ENCODE results near the gene GRIK4.

Gene GRIK4

DNA sequence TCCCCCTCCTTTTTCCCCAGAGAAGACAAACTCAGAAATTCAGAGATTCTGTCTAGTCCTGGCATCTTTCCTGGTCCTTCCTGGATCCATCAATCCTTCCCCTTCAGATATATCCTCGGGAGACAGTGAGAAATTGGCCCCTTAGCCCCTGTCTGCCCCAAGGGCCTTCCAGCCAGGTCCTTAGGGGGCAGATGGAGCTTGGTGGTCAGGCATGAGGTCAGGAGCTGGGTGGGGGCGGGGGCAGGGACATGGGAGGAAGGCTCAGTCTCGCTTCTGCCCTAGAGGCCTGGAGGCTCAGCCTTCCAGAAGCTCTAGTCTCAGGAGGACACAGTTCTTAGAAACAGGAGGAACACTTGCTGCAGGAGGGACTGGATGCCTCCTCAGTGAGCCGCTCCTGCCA lies 304.6 kb downstream of the GRIK4 start:
- no peak for TF ChIP-seq FOXP2 (optimal IDR thresholded peaks at IDR 0.05; ENCODE audit: borderline replicate concordance, extremely low read depth, extremely low read length, insufficient read depth)
- TF ChIP-seq REST (IDR thresholded peaks at IDR 0.05; ENCODE audit: insufficient read depth in 1 of 2, low read depth in 2 of 2, low read length in 2 of 2), result no peak
- TF ChIP-seq POLR2AphosphoS5 (IDR thresholded peaks at IDR 0.05; ENCODE audit: low read depth, low read length), result no peak

- TF ChIP-seq SIN3A (IDR thresholded peaks at IDR 0.05; ENCODE audit: borderline replicate concordance, insufficient read depth, low read length), result no peak
- TF ChIP-seq FOXP2 (optimal IDR thresholded peaks at IDR 0.05; ENCODE audit: borderline replicate concordance, extremely low read depth, extremely low read length, insufficient read depth), result no peak
- no peak for TF ChIP-seq REST (IDR thresholded peaks at IDR 0.05; ENCODE audit: insufficient read depth in 1 of 2, low read depth in 2 of 2, low read length in 2 of 2)
- TF ChIP-seq TAF1 (IDR thresholded peaks at IDR 0.05; ENCODE audit: borderline replicate concordance, insufficient read depth, low read length), result no peak
- TF ChIP-seq POLR2AphosphoS5 (IDR thresholded peaks at IDR 0.05; ENCODE audit: low read depth, low read length), result no peak
These were observed 305.2 kb downstream of the GRIK4 start for GRCh38 chr11:120816711-120817110.

DNA sequence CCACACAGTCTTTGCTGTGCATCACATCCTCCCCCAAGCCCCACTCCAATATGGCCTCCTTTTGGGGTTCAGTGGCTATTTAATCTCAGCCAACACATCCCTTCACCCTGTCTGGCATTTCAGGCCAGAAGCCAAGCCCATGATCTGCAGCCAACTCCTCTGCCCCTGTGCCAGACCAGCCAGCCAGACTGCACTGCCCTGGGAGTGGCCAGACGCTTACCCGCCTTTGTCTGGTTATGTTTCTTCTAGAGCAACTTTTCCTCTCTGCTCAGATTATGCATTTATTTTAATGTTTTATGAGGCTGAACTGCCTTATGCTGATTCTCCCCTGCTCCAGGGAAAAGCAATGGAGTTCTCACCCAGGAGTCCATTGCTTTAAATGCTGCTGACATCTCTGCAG lies 305.6 kb downstream of the GRIK4 start:
- no peak for TF ChIP-seq SIN3A (IDR thresholded peaks at IDR 0.05; ENCODE audit: borderline replicate concordance, insufficient read depth, low read length)
- no peak for TF ChIP-seq POLR2AphosphoS5 (IDR thresholded peaks at IDR 0.05; ENCODE audit: low read depth, low read length)
- TF ChIP-seq FOXP2 (optimal IDR thresholded peaks at IDR 0.05; ENCODE audit: borderline replicate concordance, extremely low read depth, extremely low read length, insufficient read depth), result no peak

- TF ChIP-seq REST (IDR thresholded peaks at IDR 0.05; ENCODE audit: insufficient read depth in 1 of 2, low read depth in 2 of 2, low read length in 2 of 2), result no peak
- no peak for TF ChIP-seq TAF1 (IDR thresholded peaks at IDR 0.05; ENCODE audit: borderline replicate concordance, insufficient read depth, low read length)
- TF ChIP-seq POLR2AphosphoS5 (IDR thresholded peaks at IDR 0.05; ENCODE audit: low read depth, low read length), result no peak
- TF ChIP-seq SIN3A (IDR thresholded peaks at IDR 0.05; ENCODE audit: borderline replicate concordance, insufficient read depth, low read length), result no peak
- no peak for TF ChIP-seq FOXP2 (optimal IDR thresholded peaks at IDR 0.05; ENCODE audit: borderline replicate concordance, extremely low read depth, extremely low read length, insufficient read depth)
These were observed 306.5 kb downstream of the GRIK4 start for GRCh38 chr11:120818097-120818496.

DNA sequence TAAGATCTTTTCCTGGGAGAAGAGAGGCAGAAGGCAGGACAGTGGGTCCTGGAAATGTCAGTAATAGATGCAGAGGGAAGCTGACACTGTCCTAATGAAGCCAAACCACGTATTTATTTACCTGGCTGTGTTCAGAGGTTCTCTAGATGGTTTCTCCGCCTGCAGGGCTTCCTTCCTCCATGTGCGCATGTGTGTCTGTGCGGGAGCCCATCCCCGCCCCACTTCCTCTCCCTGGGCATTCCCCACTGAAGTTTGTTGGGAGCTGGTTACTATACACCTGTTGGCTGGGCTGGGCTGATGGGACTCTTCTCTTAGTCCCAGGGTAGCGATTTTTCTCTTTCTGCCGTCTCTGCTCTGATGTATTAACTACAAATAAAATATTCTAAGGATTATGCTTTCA lies 307.5 kb downstream of the GRIK4 start:
- TF ChIP-seq REST (IDR thresholded peaks at IDR 0.05; ENCODE audit: insufficient read depth in 1 of 2, low read depth in 2 of 2, low read length in 2 of 2), result no peak
- TF ChIP-seq POLR2AphosphoS5 (IDR thresholded peaks at IDR 0.05; ENCODE audit: low read depth, low read length), result no peak
- no peak for TF ChIP-seq FOXP2 (optimal IDR thresholded peaks at IDR 0.05; ENCODE audit: borderline replicate concordance, extremely low read depth, extremely low read length, insufficient read depth)
- TF ChIP-seq TAF1 (IDR thresholded peaks at IDR 0.05; ENCODE audit: borderline replicate concordance, insufficient read depth, low read length), result no peak
- TF ChIP-seq SIN3A (IDR thresholded peaks at IDR 0.05; ENCODE audit: borderline replicate concordance, insufficient read depth, low read length), result no peak

All from PFSK-1 (cell line).